Spleen (tissue), 11 donors: ENCODE measurements around the gene KPNA3. TPM values are rescaled to one million over a fixed set of nuclear protein-coding genes. Genes with fewer than 3 reads are reported as not detected.

ENCODE experiments used
- DNase-seq: peaks from one replicate; pipeline ENCODE4 v3.0.0-alpha.2; 2020
- H3K27ac ChIP-seq, 8 donors: fragments of 200-600 bp; sonication (generic) in 7 of 8; 1 replicate in 4 of 8; 2 replicates in 4 of 8; pipeline versions ENCODE4 v1.5.0 to v1.8.0; 2016 to 2021; ENCODE audit warnings: inconsistent platforms in 4 of 8, mild to moderate bottlenecking in 4 of 8, moderate library complexity in 1 of 8
- H3K27me3 ChIP-seq, 7 donors: fragments of 200-600 bp; sonication (generic) in 6 of 7; replicated peaks in 1 of 7; 1 replicate in 4 of 7; 2 replicates in 3 of 7; pipeline versions ENCODE4 v1.5.0 to v1.8.0; 2016 to 2021; ENCODE audit warnings: inconsistent platforms in 3 of 7, mild to moderate bottlenecking in 1 of 7
- H3K36me3 ChIP-seq, 6 donors: fragments of 200-600 bp; sonication (generic) in 5 of 6; 1 replicate in 4 of 6; 2 replicates in 2 of 6; pipeline versions ENCODE4 v1.5.0 to v1.8.0; 2016 to 2021; ENCODE audit warnings: inconsistent platforms in 2 of 6
- H3K4me1 ChIP-seq, 6 donors: fragments of 200-600 bp; sonication (generic) in 5 of 6; 1 replicate in 3 of 6; 2 replicates in 3 of 6; pipeline versions ENCODE4 v1.5.0 to v1.8.0; 2016 to 2021; ENCODE audit warnings: inconsistent platforms in 3 of 6
- H3K4me3 ChIP-seq, 8 donors: fragments of 200-600 bp; sonication (generic) in 7 of 8; 1 replicate in 4 of 8; 2 replicates in 4 of 8; pipeline versions ENCODE4 v1.5.0 to v1.8.0; 2016 to 2021; ENCODE audit warnings: inconsistent platforms in 4 of 8, mild to moderate bottlenecking in 4 of 8, moderate library complexity in 2 of 8
- H3K9me3 ChIP-seq, 8 donors: fragments of 200-600 bp; sonication (generic) in 7 of 8; 1 replicate in 4 of 8; 2 replicates in 4 of 8; pipeline versions ENCODE4 v1.5.0 to v1.8.0; 2016 to 2021; ENCODE audit warnings: inconsistent platforms in 4 of 8
- POLR2A ChIP-seq, 3 donors: fragments of 450-650 bp; IDR thresholded peaks; one replicate each; pipeline ENCODE4 v1.5.1; 2017; ENCODE audit warnings: antibody characterized with exemption in 3 of 3, mild to moderate bottlenecking in 1 of 3
- POLR2AphosphoS5 ChIP-seq, 3 donors: sonication (generic); formaldehyde crosslinking; IDR thresholded peaks; one replicate each; pipeline ENCODE4 v1.5.1; 2017; ENCODE audit warnings: antibody characterized with exemption in 3 of 3
- WGBS, 5 donors: extraction: QIAGEN DNeasy Blood & Tissue Kit in 3 of 5; methylation state at CpG; one replicate each; pipeline versions ENCODE4 v1.1.5 to v1.1.7; 2013 to 2018; 5-methylcytosine and 5-hydroxymethylcytosine counted together
- intact Hi-C: fragments of 100-400 bp; cut with DNase I; formaldehyde crosslinking; loops from one replicate; pipeline ENCODE4 v1.15.0; 2023; ENCODE audit warnings: low total_unique reads
- polyA plus RNA-seq, 3 donors: library from polyadenylated mRNA; stranded (reverse); fragments of 200-250 nt; gene quantifications; one replicate each; pipeline ENCODE4 v1.2.1, GENCODE V29; 2013
- total RNA-seq, 7 donors: library from RNA; depleted of rRNA in 3 of 7; stranded (reverse); fragments of >200 nt in 3 of 7; fragmentation: NEBNext Ultra II Directional in 4 of 7; extraction: Animal tissue kit (Norgen Biotek cat#: 25700) in 4 of 7; gene quantifications; one replicate each; pipeline versions ENCODE4 v1.1.0 to v1.2.1, GENCODE V29; 2016 to 2021
- TF ChIP-seq, protein P1 (sequence below), 11 experiments: fragments of 200-600 bp in 7 of 11; fragments of 450-650 bp in 4 of 11; sonication (generic) in 4 of 11; IDR thresholded peaks in 8 of 11; conservative IDR thresholded peaks in 3 of 11; 1 replicate in 7 of 11; 2 replicates in 4 of 11; pipeline versions ENCODE4 v1.4.0 to v1.8.0; 2016 to 2021; ENCODE audit warnings: antibody characterized with exemption in 11 of 11, inconsistent platforms in 4 of 11, mild to moderate bottlenecking in 1 of 11
- donor health status: healthy with polysubstance abuse.
- donor health status: DM: no; HTN: no; CAD: no; lungs with moderate emphysema.
- donor health status: DM: no; HTN: no; CAD: no.
- donor health status: Bipolar disorder and iron deficiency.
- donor health status: healthy.
- donor health status: DM: no; HTN: no; CAD: no.
- donor health status: DM: yes; HTN: yes; CAD: no.

Gene KPNA3
- total and polyA plus RNA-seq, 10 donors = 9.6 to 26.3 (median 20.6) TPM

DNA sequence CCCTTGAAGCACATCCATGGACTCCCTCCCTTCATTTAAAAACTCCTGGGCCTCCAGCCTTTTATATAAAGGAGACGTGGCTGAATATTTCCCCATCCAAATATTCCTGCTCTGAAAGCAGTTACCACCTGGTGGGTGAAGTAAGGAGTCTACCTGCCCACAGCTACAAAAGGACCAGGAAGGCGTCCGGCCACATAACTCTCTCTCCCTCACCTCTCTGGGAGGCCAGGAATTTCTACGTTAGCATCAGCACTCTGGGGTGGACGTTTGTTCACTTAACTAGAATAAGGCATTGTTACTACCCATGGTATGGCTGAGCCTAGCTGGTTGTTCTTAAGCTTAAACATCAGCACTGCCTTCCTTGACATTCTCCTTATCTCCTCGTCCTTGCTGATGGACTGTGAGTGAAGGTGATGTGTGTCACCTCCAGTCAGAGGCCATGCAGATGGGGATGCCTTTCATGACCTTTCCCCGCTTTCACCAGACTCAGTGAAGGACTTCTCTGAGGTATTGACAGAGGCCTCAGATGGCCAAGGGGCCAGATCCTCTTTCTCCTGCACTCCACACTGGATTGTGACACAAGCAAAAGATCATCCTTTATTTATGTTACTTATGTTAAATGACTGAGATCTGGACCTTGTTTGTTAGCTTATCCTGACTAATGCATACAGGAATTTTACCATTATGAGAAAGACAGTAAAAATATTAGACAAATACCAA lies 22.2 kb upstream of the KPNA3 start:
- H3K27me3 ChIP-seq = peaks cover 0 to 9% (median 0%) of the 10 kb centered on the region in 7 donors
- no peaks in the 10 kb centered on the region for H3K9me3 ChIP-seq
- intact Hi-C loops = no loop called here
- H3K27ac ChIP-seq = no peak overlapping the region
- WGBS, 5 donors = 72 to 86% (median 85%) methylated on average over 7 of the region's 7 CpGs
- H3K36me3 ChIP-seq = no peaks in the 10 kb centered on the region
- H3K4me1 ChIP-seq = no peaks in the 10 kb centered on the region
- no peak overlapping the region for H3K4me3 ChIP-seq
- TF ChIP-seq POLR2A (IDR thresholded peaks at IDR 0.05) (no peak), POLR2AphosphoS5 (IDR thresholded peaks at IDR 0.05) (no peak)
- TF ChIP-seq, protein P1, sequence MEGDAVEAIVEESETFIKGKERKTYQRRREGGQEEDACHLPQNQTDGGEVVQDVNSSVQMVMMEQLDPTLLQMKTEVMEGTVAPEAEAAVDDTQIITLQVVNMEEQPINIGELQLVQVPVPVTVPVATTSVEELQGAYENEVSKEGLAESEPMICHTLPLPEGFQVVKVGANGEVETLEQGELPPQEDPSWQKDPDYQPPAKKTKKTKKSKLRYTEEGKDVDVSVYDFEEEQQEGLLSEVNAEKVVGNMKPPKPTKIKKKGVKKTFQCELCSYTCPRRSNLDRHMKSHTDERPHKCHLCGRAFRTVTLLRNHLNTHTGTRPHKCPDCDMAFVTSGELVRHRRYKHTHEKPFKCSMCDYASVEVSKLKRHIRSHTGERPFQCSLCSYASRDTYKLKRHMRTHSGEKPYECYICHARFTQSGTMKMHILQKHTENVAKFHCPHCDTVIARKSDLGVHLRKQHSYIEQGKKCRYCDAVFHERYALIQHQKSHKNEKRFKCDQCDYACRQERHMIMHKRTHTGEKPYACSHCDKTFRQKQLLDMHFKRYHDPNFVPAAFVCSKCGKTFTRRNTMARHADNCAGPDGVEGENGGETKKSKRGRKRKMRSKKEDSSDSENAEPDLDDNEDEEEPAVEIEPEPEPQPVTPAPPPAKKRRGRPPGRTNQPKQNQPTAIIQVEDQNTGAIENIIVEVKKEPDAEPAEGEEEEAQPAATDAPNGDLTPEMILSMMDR (IDR thresholded peaks at IDR 0.05 in 8 of 11, conservative IDR thresholded peaks at IDR 0.05 in 3 of 11) = no peak
- DNase-seq = no peak

DNA sequence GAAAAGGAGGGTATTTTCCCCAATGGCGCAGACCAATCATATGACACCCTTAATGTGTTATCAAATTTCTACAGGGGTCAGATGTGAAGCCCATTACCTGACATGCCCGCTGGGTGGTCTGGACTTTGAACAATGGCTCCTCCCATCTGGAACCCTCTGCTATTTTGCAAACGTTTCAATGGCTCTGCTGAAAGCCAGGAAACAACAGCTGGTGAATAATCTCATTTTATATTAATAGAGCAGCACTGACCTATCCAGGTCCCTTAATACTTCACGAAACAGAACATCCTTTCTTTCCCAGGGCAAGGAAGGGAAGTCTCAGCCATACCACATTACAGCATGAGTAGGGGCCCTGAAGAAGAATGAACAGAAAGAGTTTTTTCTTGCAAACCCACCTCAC lies 20.3 kb upstream of the KPNA3 start:
- Histone ChIP-seq H3K9me3 (no peaks in the 10 kb centered on the region), H3K27ac (no peak overlapping the region), H3K36me3 (no peaks in the 10 kb centered on the region), H3K27me3 (peaks cover 0 to 19% (median 0%) of the 10 kb centered on the region in 7 donors), H3K4me1 (no peaks in the 10 kb centered on the region), H3K4me3 (no peak overlapping the region)
- no peak for DNase-seq
- intact Hi-C loops = no loop called here
- 68 to 83% (median 76%) methylated on average over 4 of the region's 4 CpGs for WGBS, 5 donors
- TF ChIP-seq POLR2AphosphoS5 (IDR thresholded peaks at IDR 0.05) = no peak
- no peak for TF ChIP-seq POLR2A (IDR thresholded peaks at IDR 0.05)
- TF ChIP-seq, protein P1 (IDR thresholded peaks at IDR 0.05 in 8 of 11, conservative IDR thresholded peaks at IDR 0.05 in 3 of 11) = no peak

DNA sequence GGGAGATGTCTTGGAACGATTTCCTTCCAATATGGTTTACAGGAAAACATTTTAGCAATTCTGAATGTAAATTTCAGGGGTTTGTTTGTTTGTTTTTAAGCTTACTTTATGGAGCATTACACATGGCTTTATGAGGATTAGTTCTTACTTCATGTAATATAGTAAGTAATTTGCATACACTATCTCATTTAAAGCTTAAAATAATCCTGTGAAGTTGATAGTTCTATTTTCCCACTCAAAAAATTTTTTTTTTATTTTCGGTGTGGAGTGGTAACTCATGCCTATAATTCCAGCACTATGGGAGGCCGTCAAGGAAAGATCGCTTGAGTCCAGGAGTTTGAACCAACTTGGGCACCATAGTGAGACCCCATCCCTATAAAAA lies 19.0 kb upstream of the KPNA3 start:
- 91 to 95% (median 93%) methylated on average over 4 of the region's 4 CpGs for WGBS, 5 donors
- no peaks in the 10 kb centered on the region for H3K36me3 ChIP-seq
- no peaks in the 10 kb centered on the region for H3K4me1 ChIP-seq
- no peaks in the 10 kb centered on the region for H3K9me3 ChIP-seq
- TF ChIP-seq, protein P1 (IDR thresholded peaks at IDR 0.05 in 8 of 11, conservative IDR thresholded peaks at IDR 0.05 in 3 of 11) = no peak
- TF ChIP-seq POLR2A (IDR thresholded peaks at IDR 0.05) (no peak), POLR2AphosphoS5 (IDR thresholded peaks at IDR 0.05) (no peak)
- H3K27me3 ChIP-seq = peaks cover 0 to 19% (median 0%) of the 10 kb centered on the region in 7 donors
- H3K4me3 ChIP-seq = no peak overlapping the region
- no peak overlapping the region for H3K27ac ChIP-seq
- no peak for DNase-seq
- intact Hi-C loops = no loop called here

DNA sequence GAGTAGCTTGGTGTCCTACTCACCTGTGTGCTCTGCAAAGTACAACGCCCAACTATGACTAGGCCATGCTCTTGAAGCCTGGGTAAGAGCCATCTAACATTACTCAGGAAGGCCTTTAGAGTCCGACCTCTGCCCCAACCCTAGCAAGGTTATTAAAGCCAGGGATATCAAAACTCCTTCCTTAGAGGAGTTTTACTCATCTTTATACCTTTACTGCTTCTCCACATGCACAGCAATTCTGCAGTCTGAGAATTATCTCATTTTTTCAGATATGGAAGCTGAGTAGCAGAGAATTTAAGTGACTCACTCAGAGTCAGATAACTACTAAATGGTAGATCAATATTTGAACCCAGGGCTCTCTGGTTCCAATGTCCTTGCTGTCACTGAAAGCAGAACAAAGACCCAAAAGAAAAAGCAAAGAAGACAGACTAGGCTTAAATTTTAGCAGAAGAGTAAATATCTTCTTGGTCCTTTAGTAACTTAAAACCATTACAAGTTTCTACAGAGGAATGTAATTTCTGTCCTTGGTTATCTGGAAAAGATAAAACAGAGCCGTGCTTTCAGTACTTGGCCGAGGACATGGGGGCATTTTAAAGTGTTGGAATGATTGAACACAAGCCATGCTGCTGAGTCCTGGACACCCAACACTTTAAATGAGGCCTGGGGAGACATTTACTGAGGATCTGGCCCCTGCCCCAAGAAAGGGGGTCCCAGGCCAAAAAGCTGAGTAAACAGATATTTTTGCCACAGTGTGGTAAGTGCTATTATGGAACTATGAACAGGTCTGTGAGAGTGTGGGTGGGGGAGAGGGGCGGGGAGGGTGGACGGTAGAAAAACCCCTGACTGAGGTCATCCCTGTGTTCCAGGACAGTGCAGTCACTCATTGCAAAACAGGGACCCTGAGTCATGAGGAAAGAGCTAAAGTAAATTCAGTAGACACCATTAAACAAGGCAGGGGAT lies 18.4 kb upstream of the KPNA3 start:
- TF ChIP-seq POLR2A (IDR thresholded peaks at IDR 0.05) = no peak
- TF ChIP-seq, protein P1 (IDR thresholded peaks at IDR 0.05 in 8 of 11, conservative IDR thresholded peaks at IDR 0.05 in 3 of 11) = no peak
- TF ChIP-seq POLR2AphosphoS5 (IDR thresholded peaks at IDR 0.05) = no peak
- WGBS, 5 donors = 68 to 84% (median 77%) methylated on average over 6 of the region's 6 CpGs
- Histone ChIP-seq H3K27ac (no peak overlapping the region), H3K9me3 (no peaks in the 10 kb centered on the region), H3K4me1 (no peaks in the 10 kb centered on the region), H3K36me3 (no peaks in the 10 kb centered on the region), H3K27me3 (peaks cover 0 to 17% (median 0%) of the 10 kb centered on the region in 7 donors), H3K4me3 (no peak overlapping the region)
- DNase-seq = no peak
- intact Hi-C loops = no loop called here
